ENCODE measurements around the gene RGS19. TPM values are rescaled to one million over a fixed set of nuclear protein-coding genes. Genes with fewer than 3 reads are reported as not detected.

Gene RGS19
- total and polyA plus RNA-seq, 2 donors, result 7.8 to 11.6 TPM

DNA sequence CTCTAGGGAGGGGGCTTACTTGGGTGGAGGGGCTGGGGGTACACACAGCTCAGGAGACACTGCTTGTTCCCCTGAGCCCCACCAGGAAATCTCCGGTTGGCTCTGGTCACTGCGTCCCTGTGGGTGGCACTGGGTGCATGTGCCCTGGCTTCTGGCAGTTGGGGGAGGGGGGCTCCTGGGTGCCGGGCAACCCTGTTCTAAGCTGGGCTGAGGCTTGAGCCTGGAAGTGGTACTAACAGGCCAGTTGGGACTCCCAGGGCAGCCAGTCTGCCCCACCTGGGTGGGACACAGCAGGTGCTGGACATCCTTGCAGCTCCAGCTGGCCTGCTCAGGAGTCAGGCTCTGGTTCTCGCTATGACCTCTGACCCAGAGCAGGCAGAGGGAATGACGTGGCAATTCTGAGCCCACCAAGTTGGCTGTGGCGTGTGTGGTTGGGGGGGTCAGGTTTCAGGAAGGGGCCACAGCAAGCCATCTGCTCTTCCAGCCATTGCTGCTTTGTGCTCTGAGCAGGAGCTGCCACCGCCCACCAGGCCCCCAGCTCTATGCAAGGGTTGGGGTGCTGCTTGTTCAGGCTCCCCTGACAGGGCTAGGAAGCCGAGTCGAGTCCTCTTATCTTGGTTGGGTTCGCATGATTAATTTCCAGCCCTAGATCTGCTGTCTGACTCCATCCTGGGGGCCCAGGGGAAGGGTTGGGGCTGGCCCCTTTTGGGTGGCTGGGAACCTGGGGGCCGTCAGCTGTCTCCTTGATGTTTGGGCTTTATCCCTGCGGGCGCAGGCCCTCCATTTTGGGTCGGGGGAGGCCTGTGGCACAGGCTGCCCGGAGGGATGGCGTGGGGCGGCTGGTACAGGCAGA, 42.7 kb downstream of the RGS19 start:
- H3K4me3 ChIP-seq (ENCODE audit: low read depth, low read length), result no peak overlapping the region
- 56% methylated on average over 17 of the region's 17 CpGs for WGBS
- no peak for DNase-seq (ENCODE audit: extremely low spot score)
- H3K4me1 ChIP-seq (ENCODE audit: insufficient read depth), result no peaks in the 10 kb centered on the region
- H3K27ac ChIP-seq (ENCODE audit: low read depth), result no peak overlapping the region
- H3K36me3 ChIP-seq (ENCODE audit: insufficient read depth), result peaks cover 3% of the 10 kb centered on the region

DNA sequence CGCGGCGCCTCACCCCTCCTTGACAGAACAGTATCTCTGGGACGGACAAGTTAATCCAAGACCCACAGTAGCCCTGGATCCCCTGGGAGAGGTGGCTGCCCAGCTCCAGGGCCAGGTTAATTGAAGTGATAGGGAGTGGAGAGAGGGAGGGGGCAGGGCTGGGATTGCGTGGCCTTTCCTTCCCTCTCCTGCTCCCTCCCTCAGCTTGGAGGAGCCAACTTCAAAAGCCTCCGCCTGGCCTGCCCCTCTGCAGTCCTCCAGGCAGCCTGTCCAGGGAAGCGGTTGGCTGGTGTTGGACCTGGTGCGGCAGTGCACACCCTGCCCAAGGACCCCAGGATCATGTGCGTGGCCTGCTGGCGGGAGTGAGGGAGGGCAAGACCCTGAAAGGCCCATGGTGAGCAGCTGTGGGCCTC, 43.4 kb downstream of the RGS19 start, which contains the start of gene C20orf204:
TSS of gene C20orf204 (plus strand) at position 250 of the 413 bp plus-strand sequence. CDS start at position 392, 142 bp downstream.
- WGBS, result 73% methylated on average over 10 of the region's 10 CpGs
- H3K4me1 ChIP-seq (ENCODE audit: insufficient read depth), result no peaks in the 10 kb centered on the region
- H3K36me3 ChIP-seq (ENCODE audit: insufficient read depth), result peaks cover 3% of the 10 kb centered on the region
- DNase-seq (ENCODE audit: extremely low spot score), result no peak
- H3K27ac ChIP-seq (ENCODE audit: low read depth), result no peak within 1 kb of the TSS
- H3K4me3 ChIP-seq (ENCODE audit: low read depth, low read length), result no peak within 1 kb of the TSS

DNA sequence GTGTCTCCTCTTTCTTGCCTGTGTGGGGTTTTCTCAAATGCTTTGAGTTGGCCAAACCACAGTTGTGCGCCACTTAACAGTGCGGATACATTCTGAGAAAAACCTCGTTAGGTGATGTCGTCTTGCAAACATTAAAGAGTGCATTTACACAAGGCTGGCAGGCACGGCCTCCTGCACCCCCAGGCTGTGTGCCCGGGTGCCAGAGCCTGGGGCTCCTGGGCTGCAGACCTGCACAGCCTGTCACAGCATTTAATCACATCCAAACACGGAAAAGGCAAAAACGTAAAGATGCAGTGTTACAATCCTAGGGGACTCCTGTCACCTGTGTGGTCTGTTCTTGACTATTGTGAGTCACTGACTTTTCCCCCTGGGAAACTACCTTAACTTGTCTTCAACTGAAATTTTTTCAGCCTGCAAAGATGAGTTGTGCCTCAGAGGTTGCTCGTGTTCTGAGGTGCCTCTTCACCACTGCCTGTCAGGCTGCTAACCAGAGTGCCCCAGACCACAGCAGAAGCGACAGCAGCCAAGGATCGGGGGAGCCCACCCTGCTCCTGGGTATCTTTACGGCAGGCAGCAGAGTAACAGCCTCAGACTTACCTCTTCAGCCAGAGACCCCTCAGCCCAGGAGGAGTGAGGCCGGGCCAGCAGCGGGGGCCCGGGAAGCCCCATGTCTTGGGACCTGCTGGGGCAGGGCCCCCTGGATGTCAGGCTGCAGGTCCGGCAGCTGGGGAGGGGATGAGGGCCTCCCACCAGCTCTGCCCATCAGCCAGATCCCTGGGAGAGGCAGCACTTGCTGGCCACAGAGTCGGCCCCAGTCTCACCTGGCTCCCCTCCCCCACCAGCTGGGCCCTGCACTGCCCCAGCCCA, 44.0 kb downstream of the RGS19 start:
- no peak overlapping the region for H3K4me3 ChIP-seq (ENCODE audit: low read depth, low read length)
- H3K27ac ChIP-seq (ENCODE audit: low read depth), result no peak overlapping the region
- H3K4me1 ChIP-seq (ENCODE audit: insufficient read depth), result no peaks in the 10 kb centered on the region
- DNase-seq (ENCODE audit: extremely low spot score), result no peak
- 81% methylated on average over 17 of the region's 17 CpGs for WGBS
- peaks cover 3% of the 10 kb centered on the region for H3K36me3 ChIP-seq (ENCODE audit: insufficient read depth)

DNA sequence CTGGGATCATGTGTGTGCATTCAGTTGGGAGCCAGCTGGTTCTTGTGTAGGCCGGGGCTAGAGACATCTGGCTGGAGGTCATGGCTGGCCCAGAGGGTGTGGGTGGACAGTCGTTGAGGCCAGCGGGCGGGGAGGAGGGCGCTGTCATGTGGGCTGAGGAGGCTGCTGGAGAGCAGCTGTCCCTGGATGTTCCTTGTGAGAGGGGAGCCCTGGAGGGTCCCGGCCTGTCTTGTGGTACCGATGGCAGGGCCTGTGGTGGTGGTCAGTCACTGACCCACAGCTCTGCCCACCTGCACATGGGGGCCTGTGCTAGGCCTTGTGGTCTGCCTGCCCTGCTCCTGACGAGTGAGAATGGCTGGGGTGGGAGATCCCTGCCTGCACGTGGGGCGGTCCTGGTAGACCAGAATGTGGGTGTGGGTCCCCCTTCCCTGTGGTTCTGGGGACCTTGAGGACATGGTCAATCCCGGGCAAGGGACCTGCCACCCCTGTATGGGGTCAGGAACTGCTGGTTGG, 45.3 kb downstream of the RGS19 start:
- Histone ChIP-seq H3K4me1 (ENCODE audit: insufficient read depth) (no peaks in the 10 kb centered on the region), H3K27ac (ENCODE audit: low read depth) (no peak overlapping the region), H3K36me3 (ENCODE audit: insufficient read depth) (peaks cover 3% of the 10 kb centered on the region), H3K4me3 (ENCODE audit: low read depth, low read length) (no peak overlapping the region)
- 69% methylated on average over 11 of the region's 11 CpGs for WGBS
- DNase-seq (ENCODE audit: extremely low spot score), result no peak

DNA sequence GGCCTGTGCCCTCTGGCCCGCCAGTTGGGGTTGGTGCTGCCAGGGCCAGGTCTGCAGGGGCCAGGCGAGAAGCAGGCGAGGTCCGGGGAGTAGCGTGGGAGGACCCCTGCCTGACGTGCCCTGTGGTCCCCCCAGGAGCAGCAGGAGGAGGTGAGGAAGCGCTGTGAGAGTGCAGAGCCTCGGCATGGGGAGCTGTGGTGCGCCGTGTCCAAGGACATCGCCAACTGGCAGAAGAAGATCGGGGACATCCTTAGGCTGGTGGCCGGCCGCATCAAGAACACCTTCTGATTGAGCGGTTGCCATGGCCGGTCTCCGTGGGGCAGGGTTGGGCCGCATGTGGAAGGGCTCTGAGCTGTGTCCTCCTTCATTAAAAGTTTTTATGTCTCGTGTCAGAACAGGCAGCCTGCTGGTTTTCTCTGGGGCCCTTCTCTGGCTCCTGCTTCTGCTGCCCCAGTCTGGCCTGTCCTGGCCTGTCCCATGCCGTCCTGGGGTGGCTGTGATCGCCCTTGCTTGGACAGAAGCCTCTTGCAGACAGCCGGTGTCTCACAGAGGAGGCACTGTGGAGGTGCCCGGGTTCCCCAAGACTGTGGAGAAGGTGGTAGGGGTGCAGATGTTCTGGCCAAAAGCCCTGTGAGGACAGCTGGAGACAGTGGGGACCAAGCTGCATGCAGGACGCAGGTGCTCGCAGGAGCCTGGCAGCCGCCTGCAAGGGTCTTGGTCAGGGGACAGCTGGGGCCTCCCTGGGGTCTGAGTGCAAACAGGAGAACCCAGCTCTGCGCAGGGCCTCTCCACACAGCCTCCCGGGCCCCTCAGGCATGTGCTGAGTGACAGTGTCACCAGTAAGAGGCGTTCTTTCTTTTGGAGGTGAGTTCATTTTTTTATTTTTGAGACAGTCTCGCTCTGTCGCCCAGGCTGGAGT, 46.4 kb downstream of the RGS19 start:
- 92% methylated on average over 31 of the region's 31 CpGs for WGBS
- no peak overlapping the region for H3K4me3 ChIP-seq (ENCODE audit: low read depth, low read length)
- DNase-seq (ENCODE audit: extremely low spot score), result no peak
- no peaks in the 10 kb centered on the region for H3K4me1 ChIP-seq (ENCODE audit: insufficient read depth)
- H3K36me3 ChIP-seq (ENCODE audit: insufficient read depth), result peaks cover 8% of the 10 kb centered on the region
- no peak overlapping the region for H3K27ac ChIP-seq (ENCODE audit: low read depth)

DNA sequence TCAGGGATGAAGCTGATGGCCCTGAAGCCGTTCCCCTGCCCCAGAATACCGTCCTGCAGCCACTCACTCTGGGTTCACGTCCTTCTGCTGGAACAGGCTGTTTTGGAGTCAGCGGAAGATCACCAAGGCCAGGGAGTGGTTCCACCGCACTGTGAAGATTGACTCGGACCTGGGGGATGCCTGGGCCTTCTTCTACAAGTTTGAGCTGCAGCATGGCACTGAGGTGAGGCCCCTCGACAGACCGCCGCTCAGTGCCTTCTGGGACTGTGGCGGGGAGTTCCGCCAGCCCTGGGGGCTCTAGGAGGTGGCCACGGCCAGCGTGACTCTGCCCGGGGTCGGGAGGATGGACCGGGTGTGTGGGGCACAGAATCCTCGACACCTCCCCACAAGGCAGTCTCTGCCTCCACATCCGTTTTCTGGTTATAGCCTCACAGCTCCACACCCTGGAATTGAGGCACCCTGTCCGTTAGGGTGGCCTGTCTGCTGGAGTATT, 47.5 kb downstream of the RGS19 start:
- DNase-seq (ENCODE audit: extremely low spot score), result no peak
- peaks cover 8% of the 10 kb centered on the region for H3K36me3 ChIP-seq (ENCODE audit: insufficient read depth)
- WGBS, result 93% methylated on average over 19 of the region's 19 CpGs
- no peak overlapping the region for H3K4me3 ChIP-seq (ENCODE audit: low read depth, low read length)
- no peak overlapping the region for H3K27ac ChIP-seq (ENCODE audit: low read depth)
- H3K4me1 ChIP-seq (ENCODE audit: insufficient read depth), result no peaks in the 10 kb centered on the region

DNA sequence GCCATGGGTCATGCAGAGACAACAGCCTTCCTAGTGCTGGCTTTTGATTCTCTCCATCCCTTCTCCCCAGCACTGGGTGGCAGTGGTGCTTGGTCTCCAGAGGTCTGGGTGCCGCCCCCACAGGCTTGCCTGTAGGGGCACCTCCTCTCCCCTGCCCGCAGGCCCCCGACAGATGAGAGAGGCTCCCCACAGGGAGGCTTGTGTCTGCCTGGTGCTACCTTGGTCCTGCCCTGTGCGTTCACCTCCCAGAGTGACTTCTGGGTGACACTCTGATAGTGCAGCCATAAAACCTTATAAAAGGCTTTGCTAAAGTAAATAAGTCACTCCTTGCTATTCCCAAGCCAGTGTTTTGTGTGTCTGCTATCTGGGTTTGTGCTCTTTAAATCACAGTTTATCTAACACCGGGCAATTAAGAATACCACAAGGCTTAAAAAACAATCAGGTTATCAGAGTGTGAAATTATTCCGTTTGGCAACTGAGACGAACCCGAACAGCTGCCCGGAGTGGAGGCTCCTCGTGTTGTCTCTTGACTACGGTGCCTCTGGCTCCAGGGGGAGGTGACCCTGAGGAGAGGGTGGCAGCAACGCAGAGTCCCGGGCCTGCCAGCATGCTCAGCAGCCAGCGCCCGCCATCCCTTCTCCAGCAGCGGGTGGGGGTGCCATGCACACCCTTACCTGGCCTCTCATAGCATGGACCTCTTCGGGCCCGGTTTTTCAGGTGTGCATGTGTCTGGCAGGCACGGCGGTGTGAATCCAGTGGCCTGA, 48.8 kb downstream of the RGS19 start:
- DNase-seq (ENCODE audit: extremely low spot score), result no peak
- Histone ChIP-seq H3K27ac (ENCODE audit: low read depth) (no peak overlapping the region), H3K36me3 (ENCODE audit: insufficient read depth) (peaks cover 8% of the 10 kb centered on the region), H3K4me3 (ENCODE audit: low read depth, low read length) (no peak overlapping the region), H3K4me1 (ENCODE audit: insufficient read depth) (no peaks in the 10 kb centered on the region)
- WGBS, result 74% methylated on average over 20 of the region's 20 CpGs

DNA sequence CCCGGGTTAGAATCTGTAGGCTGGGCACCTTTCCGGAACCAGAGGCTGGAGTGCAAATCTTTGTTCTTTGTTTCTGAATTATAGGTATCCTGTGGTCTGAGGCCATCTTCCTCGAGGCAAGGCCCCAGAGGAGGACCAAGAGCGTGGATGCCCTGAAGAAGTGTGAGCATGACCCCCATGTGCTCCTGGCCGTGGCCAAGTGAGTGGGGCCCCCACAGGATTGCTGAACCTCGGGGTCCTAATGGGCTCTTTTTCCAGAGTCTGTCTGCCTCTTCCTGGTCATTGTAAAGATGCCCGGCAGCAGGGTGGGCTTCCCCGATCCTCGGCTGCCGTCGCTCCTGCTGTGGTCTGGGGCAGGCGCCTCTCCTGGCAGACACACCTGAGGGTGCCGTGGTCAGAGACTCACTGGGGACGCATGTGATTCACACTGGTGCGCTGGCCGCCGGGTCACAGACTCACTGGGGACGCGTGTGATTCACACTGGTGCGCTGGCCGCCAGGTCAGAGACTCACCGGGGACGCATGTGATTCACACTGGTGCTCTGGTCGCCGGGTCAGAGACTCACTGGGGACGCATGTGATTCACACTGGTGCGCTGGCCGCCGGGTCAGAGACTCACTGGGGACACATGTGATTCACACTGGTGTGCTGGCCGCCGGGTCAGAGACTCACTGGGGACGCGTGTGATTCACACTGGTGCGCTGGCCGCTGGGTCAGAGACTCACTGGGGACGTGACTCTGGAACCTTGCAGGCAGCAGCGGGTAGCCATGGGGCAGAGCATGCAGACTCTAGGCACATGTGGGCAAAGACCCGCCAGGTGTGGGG, 49.8 kb downstream of the RGS19 start:
- H3K4me3 ChIP-seq (ENCODE audit: low read depth, low read length), result no peak overlapping the region
- WGBS, result 95% methylated on average over 38 of the region's 38 CpGs

DNA sequence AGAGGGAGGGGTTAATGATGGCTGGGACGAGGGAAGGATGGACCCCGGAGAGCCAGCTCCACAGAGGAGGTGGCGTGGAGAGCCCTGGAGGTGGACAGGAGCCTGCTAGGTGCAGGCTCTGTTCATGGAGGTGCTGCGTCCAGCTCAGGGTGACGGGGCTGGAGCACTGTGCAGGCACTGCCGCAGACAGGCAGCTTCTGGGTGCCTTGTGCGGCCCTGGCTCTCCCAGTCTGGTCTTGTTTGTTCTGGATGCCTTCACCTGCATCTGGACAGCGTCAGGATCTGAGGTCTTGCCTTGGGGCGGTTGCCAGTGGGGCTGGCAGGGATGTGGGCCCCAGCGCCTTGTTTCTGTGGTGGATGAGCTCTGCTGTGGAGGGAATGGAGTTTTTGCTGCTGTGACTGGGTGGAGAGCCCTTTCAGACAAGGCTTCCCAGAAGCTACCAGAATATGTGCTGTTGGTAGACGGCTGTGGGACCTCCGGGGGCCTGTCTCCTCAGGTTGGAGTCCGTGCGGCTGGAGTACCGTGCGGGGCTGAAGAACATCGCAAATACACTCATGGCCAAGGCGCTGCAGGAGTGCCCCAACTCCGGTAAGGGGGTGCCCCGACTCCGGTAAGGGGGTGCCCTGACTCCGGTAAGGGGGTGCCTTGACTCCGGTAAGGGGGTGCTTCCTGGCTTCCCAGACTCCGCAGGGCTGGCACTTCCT, 51.2 kb downstream of the RGS19 start:
- 82% methylated on average over 24 of the region's 24 CpGs for WGBS
- Histone ChIP-seq H3K36me3 (ENCODE audit: insufficient read depth) (peaks cover 11% of the 10 kb centered on the region), H3K4me3 (ENCODE audit: low read depth, low read length) (no peak overlapping the region), H3K27ac (ENCODE audit: low read depth) (no peak overlapping the region), H3K4me1 (ENCODE audit: insufficient read depth) (no peaks in the 10 kb centered on the region)
- no peak for DNase-seq (ENCODE audit: extremely low spot score)

More for the DNA sequence above, 49.8 kb downstream of the RGS19 start:
- DNase-seq (ENCODE audit: extremely low spot score), result no peak
- H3K27ac ChIP-seq (ENCODE audit: low read depth), result no peak overlapping the region
- peaks cover 8% of the 10 kb centered on the region for H3K36me3 ChIP-seq (ENCODE audit: insufficient read depth)
- no peaks in the 10 kb centered on the region for H3K4me1 ChIP-seq (ENCODE audit: insufficient read depth)

DNA sequence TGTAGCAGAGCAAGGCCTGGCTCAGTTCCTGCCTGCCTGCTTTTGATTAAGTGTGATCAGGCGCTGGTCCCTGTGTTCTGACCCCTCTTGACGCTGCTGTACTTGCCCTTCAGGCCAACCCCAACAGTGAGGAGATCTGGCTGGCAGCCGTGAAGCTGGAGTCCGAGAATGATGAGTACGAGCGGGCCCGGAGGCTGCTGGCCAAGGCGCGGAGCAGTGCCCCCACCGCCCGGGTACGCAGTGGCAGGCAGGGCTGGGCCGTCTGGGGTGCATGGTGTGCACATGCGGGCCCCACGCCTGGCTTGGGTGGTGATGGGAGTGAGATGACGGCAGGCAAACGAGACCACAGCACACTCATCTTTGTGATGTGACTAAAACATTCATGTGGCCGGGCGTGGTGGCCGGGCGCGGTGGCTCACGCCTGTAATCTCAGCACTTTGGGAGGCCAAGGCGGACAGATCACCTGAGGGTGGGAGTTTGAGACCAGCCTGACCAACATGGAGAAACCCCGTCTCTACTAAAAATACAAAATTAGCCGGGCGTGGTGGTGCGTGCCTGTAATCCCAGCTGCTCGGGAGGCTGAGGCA, 53.4 kb downstream of the RGS19 start:
- no peak for DNase-seq (ENCODE audit: extremely low spot score)
- H3K36me3 ChIP-seq (ENCODE audit: insufficient read depth), result peaks cover 7% of the 10 kb centered on the region
- 94% methylated on average over 29 of the region's 29 CpGs for WGBS
- no peaks in the 10 kb centered on the region for H3K4me1 ChIP-seq (ENCODE audit: insufficient read depth)
- H3K27ac ChIP-seq (ENCODE audit: low read depth), result no peak overlapping the region
- H3K4me3 ChIP-seq (ENCODE audit: low read depth, low read length), result no peak overlapping the region

Measured in urinary bladder (tissue), 4 donors.